Gastroesophageal sphincter (tissue), 3 donors: Measurements from ENCODE around the gene FSTL1.

Source experiments
- CTCF ChIP-seq, 4 experiments: fragments of 200-600 bp in 2 of 4; fragments of 450-650 bp in 2 of 4; sonication (generic) in 1 of 4; IDR thresholded peaks; one replicate each; pipeline ENCODE4 v1.5.1; 2017 to 2019; ENCODE audit warnings: antibody characterized with exemption in 4 of 4, mild to moderate bottlenecking in 2 of 4, moderate library complexity in 2 of 4
- EP300 ChIP-seq: sonication (generic); formaldehyde crosslinking; IDR thresholded peaks from one replicate; pipeline ENCODE4 v1.6.1; 2017; ENCODE audit warnings: antibody characterized with exemption, mild to moderate bottlenecking
- POLR2A ChIP-seq, 2 donors: fragments of 450-650 bp; IDR thresholded peaks; one replicate each; pipeline ENCODE4 v1.6.1; 2017; ENCODE audit warnings: antibody characterized with exemption in 2 of 2, mild to moderate bottlenecking in 2 of 2, moderate library complexity in 1 of 2
- POLR2AphosphoS5 ChIP-seq: sonication (generic); formaldehyde crosslinking; IDR thresholded peaks from one replicate; pipeline ENCODE4 v1.6.1; 2017; ENCODE audit warnings: antibody characterized with exemption

GRCh38 chr3:120441776-120442175 lies 9.0 kb downstream of the FSTL1 start:
- TF ChIP-seq CTCF (IDR thresholded peaks at IDR 0.05) (no peak), POLR2AphosphoS5 (no peak), POLR2A (IDR thresholded peaks at IDR 0.05) (no peak), EP300 (no peak)
